ENCODE results near the gene BRICD5. TPM values are rescaled to one million over a fixed set of nuclear protein-coding genes. Genes with fewer than 3 reads are reported as not detected.
A peak's percentile ranks its signal among the peaks of the same experiment; 100 is the strongest.

Gene BRICD5
- total and polyA plus RNA-seq, 2 of the 13 experiments (the other 11 are each of a cell fraction or from before 2014, with no cell fraction given) = 1.6 to 5.8 TPM

DNA sequence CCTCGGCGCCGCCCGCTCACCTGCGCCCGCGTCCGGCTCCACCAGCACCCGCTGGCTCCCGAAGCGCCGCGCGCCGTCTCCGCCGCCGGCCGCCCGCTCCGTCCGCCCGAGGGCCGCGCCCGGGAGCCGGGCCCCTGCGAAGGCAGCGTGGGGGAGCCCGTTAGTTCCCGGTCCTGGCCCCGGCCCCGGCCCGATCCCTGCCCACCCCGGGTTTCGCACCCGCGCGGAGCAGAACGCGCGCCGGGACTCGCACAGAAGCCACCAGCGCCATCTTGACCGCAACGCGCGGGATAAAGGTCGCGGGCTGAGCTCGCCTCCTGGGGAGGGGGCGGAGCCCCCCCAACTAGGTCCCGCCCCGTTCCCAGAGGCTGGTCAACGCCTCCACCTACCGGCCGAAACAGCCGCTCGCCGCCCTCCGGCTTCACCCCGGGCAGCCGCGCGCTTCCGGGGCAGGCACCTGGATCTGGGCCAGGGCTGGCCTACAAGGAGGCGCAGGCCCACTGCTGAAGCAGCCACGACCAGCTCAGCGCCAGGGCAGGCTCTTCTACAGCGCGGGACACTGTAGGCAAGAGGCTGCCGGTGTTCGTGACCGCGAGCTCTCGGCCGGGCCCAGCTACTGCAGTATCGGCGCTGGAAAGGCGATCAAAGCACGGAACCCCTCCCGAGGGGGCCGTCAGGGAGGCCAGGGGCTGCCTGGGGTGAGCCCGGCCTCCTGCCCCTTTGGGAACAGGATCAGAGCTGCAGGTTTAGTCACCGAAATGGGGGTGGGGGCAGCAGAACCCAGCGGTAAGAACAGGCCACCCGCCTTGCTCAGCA is 40.8 kb upstream of the BRICD5 start, which contains the start of gene ECI1 (continued):
- TF ChIP-seq DPF2 (CRISPR knock-in tag; IDR thresholded peaks at IDR 0.05; ENCODE audit: borderline replicate concordance, low read depth) (no peak), ZNF235 (CRISPR knock-in tag; IDR thresholded peaks at IDR 0.05; ENCODE audit: borderline replicate concordance) (peak; percentile 31; the same call in 1 of the 2 replicates), FOXC1 (CRISPR knock-in tag; IDR thresholded peaks at IDR 0.05; ENCODE audit: borderline replicate concordance) (peak; percentile 49; the same call in 1 of the 2 replicates), ZFYVE20 (CRISPR knock-in tag; IDR thresholded peaks at IDR 0.05; ENCODE audit: borderline replicate concordance, low read depth) (0 out of 2 replicates have a peak, but pooled peaks have one; percentile 55), ZNF768 (CRISPR knock-in tag; IDR thresholded peaks at IDR 0.05) (peak; percentile 78; the same call in 1 of the 2 replicates), ZNF589 (CRISPR knock-in tag; conservative IDR thresholded peaks at IDR 0.05) (0 out of 2 replicates have a peak, but pooled peaks have one; percentile 46), HHEX (CRISPR knock-in tag; IDR thresholded peaks at IDR 0.05) (peak; percentile 24; the same call in 1 of the 2 replicates), HNF4A (CRISPR knock-in tag; IDR thresholded peaks at IDR 0.05) (peak; percentile 75), ZHX1 (CRISPR knock-in tag; IDR thresholded peaks at IDR 0.05; ENCODE audit: low read depth) (no peak; the same call in 1 of the 2 replicates), ARNT2 (CRISPR knock-in tag; IDR thresholded peaks at IDR 0.05; ENCODE audit: low read depth) (peak; percentile 76), NFYB (CRISPR knock-in tag; IDR thresholded peaks at IDR 0.05) (peak; percentile 25; the same call in 1 of the 2 replicates), GFI1 (CRISPR knock-in tag; IDR thresholded peaks at IDR 0.05; ENCODE audit: borderline replicate concordance) (peak; percentile 59), NR2F2 (IDR thresholded peaks at IDR 0.05; ENCODE audit: borderline replicate concordance, low read depth) (peak; percentile 6; the same call in 1 of the 2 replicates), JUND (CRISPR knock-in tag; IDR thresholded peaks at IDR 0.05) (no peak), ZNF672 (CRISPR knock-in tag; IDR thresholded peaks at IDR 0.05) (no peak), ZNF350 (CRISPR knock-in tag; IDR thresholded peaks at IDR 0.05; ENCODE audit: borderline replicate concordance, low read depth) (peak; percentile 94), PAXIP1 (CRISPR knock-in tag; conservative IDR thresholded peaks at IDR 0.05) (peak; percentile 64)
- TF ChIP-seq, protein P1, sequence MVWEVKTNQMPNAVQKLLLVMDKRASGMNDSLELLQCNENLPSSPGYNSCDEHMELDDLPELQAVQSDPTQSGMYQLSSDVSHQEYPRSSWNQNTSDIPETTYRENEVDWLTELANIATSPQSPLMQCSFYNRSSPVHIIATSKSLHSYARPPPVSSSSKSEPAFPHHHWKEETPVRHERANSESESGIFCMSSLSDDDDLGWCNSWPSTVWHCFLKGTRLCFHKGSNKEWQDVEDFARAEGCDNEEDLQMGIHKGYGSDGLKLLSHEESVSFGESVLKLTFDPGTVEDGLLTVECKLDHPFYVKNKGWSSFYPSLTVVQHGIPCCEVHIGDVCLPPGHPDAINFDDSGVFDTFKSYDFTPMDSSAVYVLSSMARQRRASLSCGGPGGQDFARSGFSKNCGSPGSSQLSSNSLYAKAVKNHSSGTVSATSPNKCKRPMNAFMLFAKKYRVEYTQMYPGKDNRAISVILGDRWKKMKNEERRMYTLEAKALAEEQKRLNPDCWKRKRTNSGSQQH (CRISPR knock-in tag; IDR thresholded peaks at IDR 0.05; ENCODE audit: low read depth) = 0 out of 2 replicates have a peak, but pooled peaks have one; percentile 22
- TF ChIP-seq, protein P2, sequence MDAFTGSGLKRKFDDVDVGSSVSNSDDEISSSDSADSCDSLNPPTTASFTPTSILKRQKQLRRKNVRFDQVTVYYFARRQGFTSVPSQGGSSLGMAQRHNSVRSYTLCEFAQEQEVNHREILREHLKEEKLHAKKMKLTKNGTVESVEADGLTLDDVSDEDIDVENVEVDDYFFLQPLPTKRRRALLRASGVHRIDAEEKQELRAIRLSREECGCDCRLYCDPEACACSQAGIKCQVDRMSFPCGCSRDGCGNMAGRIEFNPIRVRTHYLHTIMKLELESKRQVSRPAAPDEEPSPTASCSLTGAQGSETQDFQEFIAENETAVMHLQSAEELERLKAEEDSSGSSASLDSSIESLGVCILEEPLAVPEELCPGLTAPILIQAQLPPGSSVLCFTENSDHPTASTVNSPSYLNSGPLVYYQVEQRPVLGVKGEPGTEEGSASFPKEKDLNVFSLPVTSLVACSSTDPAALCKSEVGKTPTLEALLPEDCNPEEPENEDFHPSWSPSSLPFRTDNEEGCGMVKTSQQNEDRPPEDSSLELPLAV (CRISPR knock-in tag; conservative IDR thresholded peaks at IDR 0.05; ENCODE audit: low read depth) = 0 out of 2 replicates have a peak, but pooled peaks have one; percentile 26
